Measurements from ENCODE around the gene SKIC8.

The SKIC8 gene

DNA sequence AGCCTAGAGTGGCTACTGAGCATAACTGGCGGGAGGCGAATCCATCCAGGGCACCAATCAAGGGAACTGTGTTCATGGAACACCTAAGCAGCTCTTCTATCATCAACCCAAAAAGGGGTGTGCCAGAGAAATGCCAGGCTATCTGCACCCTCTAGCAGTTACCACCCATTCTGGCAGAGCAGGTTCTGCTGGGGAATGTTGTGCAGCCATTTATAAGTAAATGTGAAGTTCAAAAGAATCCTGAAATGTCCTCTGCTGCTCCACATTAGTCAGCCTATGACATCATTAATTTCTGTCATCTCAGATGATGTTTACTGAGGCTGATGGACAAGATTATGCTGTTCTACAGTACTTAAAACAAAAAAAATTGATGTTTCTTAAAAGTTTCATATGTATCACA lies 7.7 kb downstream of the SKIC8 start:
- no peaks in the 10 kb centered on the region for H3K4me1 ChIP-seq (ENCODE audit: control insufficient read depth in 2 of 2, insufficient read depth in 1 of 2, low read depth in 1 of 2, low read length in 2 of 2)
- no peak overlapping the region for H2BK120ac ChIP-seq (ENCODE audit: low read depth, low read length)
- no peak overlapping the region for H2BK5ac ChIP-seq (ENCODE audit: low read length)
- H2AFZ ChIP-seq (ENCODE audit: low read length), result no peak overlapping the region
- no peak overlapping the region for H3K18ac ChIP-seq (ENCODE audit: low read length)
- no peaks in the 10 kb centered on the region for H3K27me3 ChIP-seq (ENCODE audit: control insufficient read depth in 3 of 3, insufficient read depth in 3 of 3, low read depth in 1 of 3, low read length in 3 of 3)
- H3K9me3 ChIP-seq (replicated peaks in 1 of 2; ENCODE audit: control insufficient read depth in 2 of 2, insufficient read depth in 1 of 2, low read depth in 1 of 2, low read length in 2 of 2), result peaks cover 0 to 2% of the 10 kb centered on the region in 2 donors
- no peak overlapping the region for H3K27ac ChIP-seq (replicated peaks; ENCODE audit: low read length)
- H2BK15ac ChIP-seq (ENCODE audit: low read length), result no peak overlapping the region
- H3K14ac ChIP-seq (ENCODE audit: low read length), result no peak overlapping the region
- H3K79me1 ChIP-seq (ENCODE audit: low read depth, low read length), result no peaks in the 10 kb centered on the region
- peaks cover 9 to 75% of the 10 kb centered on the region in 2 donors for H3K36me3 ChIP-seq (replicated peaks in 1 of 2; ENCODE audit: control insufficient read depth in 2 of 2, insufficient read depth in 2 of 2, low read length in 2 of 2)
- no peak overlapping the region for H4K8ac ChIP-seq (ENCODE audit: low read depth, low read length)
- no peak overlapping the region for H4K91ac ChIP-seq (ENCODE audit: low read depth, low read length, poor library complexity)
- no peak overlapping the region for H3K4ac ChIP-seq (ENCODE audit: low read length)
- no peak overlapping the region for H3K4me2 ChIP-seq (ENCODE audit: insufficient read depth, low read length, poor library complexity, severe bottlenecking)
- H2AK5ac ChIP-seq (ENCODE audit: low read depth, low read length), result no peak overlapping the region
- no CpG with 5 or more reads among the region's 2 CpGs for whole genome bisulfite sequencing, 2 donors (ENCODE audit: extremely low coverage in 2 of 2, insufficient read length in 2 of 2, insufficient replicate concordance in 1 of 2)
- no peak for DNase-seq (ENCODE audit: low spot score)
- no peak overlapping the region for H3K23ac ChIP-seq (ENCODE audit: low read depth, low read length, poor library complexity)
- H2BK12ac ChIP-seq (ENCODE audit: low read length), result no peak overlapping the region
- no peak overlapping the region for H3K4me3 ChIP-seq (ENCODE audit: low read length in 2 of 2)
- H3K9ac ChIP-seq (ENCODE audit: low read depth, low read length, poor library complexity), result no peak overlapping the region

DNA sequence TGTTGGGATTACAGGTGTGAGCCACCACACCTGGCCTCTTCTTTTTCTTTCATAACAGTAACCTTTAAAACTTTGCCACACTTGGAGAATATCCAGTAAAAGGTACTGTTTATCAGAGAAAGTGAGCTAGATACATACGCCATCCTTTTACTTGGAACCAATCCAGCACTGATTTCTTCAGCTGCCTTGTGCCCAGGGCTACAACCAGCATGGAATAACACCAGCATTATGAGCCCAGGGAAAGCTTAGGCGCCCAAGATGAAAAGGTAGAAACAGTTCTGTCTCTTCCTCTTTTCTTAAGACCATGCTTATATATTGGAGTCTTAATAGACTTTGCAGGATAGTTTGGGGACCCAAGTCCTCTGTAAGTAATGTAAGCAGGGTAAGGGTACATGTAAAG lies 8.4 kb downstream of the SKIC8 start:
- no peak overlapping the region for H2BK5ac ChIP-seq (ENCODE audit: low read length)
- H3K14ac ChIP-seq (ENCODE audit: low read length), result no peak overlapping the region
- no peak for DNase-seq (ENCODE audit: low spot score)
- H2AFZ ChIP-seq (ENCODE audit: low read length), result no peak overlapping the region
- H3K18ac ChIP-seq (ENCODE audit: low read length), result no peak overlapping the region
- H3K4me3 ChIP-seq (ENCODE audit: low read length in 2 of 2), result no peak overlapping the region
- peaks cover 0 to 2% of the 10 kb centered on the region in 2 donors for H3K9me3 ChIP-seq (replicated peaks in 1 of 2; ENCODE audit: control insufficient read depth in 2 of 2, insufficient read depth in 1 of 2, low read depth in 1 of 2, low read length in 2 of 2)
- no peak overlapping the region for H3K23ac ChIP-seq (ENCODE audit: low read depth, low read length, poor library complexity)
- H2BK12ac ChIP-seq (ENCODE audit: low read length), result no peak overlapping the region
- H3K4me1 ChIP-seq (ENCODE audit: control insufficient read depth in 2 of 2, insufficient read depth in 1 of 2, low read depth in 1 of 2, low read length in 2 of 2), result no peaks in the 10 kb centered on the region
- WGBS, 2 donors (ENCODE audit: extremely low coverage in 2 of 2, insufficient read length in 2 of 2, insufficient replicate concordance in 1 of 2), result no CpG with 5 or more reads among the region's 2 CpGs
- H3K4me2 ChIP-seq (ENCODE audit: insufficient read depth, low read length, poor library complexity, severe bottlenecking), result no peak overlapping the region
- H3K4ac ChIP-seq (ENCODE audit: low read length), result no peak overlapping the region
- no peak overlapping the region for H2BK120ac ChIP-seq (ENCODE audit: low read depth, low read length)
- no peak overlapping the region for H4K8ac ChIP-seq (ENCODE audit: low read depth, low read length)
- no peak overlapping the region for H2BK15ac ChIP-seq (ENCODE audit: low read length)
- no peak overlapping the region for H3K9ac ChIP-seq (ENCODE audit: low read depth, low read length, poor library complexity)
- peaks cover 12 to 82% of the 10 kb centered on the region in 2 donors for H3K36me3 ChIP-seq (replicated peaks in 1 of 2; ENCODE audit: control insufficient read depth in 2 of 2, insufficient read depth in 2 of 2, low read length in 2 of 2)
- H3K27me3 ChIP-seq (ENCODE audit: control insufficient read depth in 3 of 3, insufficient read depth in 3 of 3, low read depth in 1 of 3, low read length in 3 of 3), result no peaks in the 10 kb centered on the region
- H4K91ac ChIP-seq (ENCODE audit: low read depth, low read length, poor library complexity), result no peak overlapping the region
- H3K79me1 ChIP-seq (ENCODE audit: low read depth, low read length), result no peaks in the 10 kb centered on the region
- H2AK5ac ChIP-seq (ENCODE audit: low read depth, low read length), result no peak overlapping the region
- no peak overlapping the region for H3K27ac ChIP-seq (replicated peaks; ENCODE audit: low read length)

DNA sequence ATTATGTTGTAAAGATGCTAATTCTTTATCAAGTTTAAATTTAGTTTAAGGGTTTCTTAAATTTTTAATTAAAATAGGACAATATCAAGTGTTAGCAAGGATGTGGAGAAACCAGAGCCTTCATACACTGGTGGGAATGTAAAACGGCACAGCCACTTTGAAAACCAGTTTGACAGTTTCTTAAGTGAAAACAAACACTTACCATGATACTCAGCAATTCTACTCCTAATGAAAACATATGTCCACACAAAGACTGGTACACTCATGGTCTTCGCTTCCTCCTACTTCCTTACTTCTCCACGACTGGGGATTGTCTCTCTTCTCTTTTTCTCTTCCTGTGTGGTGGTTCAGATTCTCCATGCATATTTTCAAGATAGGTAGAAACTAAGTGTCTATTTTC lies 9.2 kb downstream of the SKIC8 start:
- Histone ChIP-seq H3K27me3 (ENCODE audit: control insufficient read depth in 3 of 3, insufficient read depth in 3 of 3, low read depth in 1 of 3, low read length in 3 of 3) (no peaks in the 10 kb centered on the region), H2BK12ac (ENCODE audit: low read length) (no peak overlapping the region), H3K27ac (replicated peaks; ENCODE audit: low read length) (no peak overlapping the region), H3K4ac (ENCODE audit: low read length) (no peak overlapping the region), H3K23ac (ENCODE audit: low read depth, low read length, poor library complexity) (no peak overlapping the region), H3K18ac (ENCODE audit: low read length) (no peak overlapping the region), H4K8ac (ENCODE audit: low read depth, low read length) (no peak overlapping the region), H3K4me2 (ENCODE audit: insufficient read depth, low read length, poor library complexity, severe bottlenecking) (no peak overlapping the region), H3K9ac (ENCODE audit: low read depth, low read length, poor library complexity) (no peak overlapping the region), H4K91ac (ENCODE audit: low read depth, low read length, poor library complexity) (no peak overlapping the region), H3K36me3 (replicated peaks in 1 of 2; ENCODE audit: control insufficient read depth in 2 of 2, insufficient read depth in 2 of 2, low read length in 2 of 2) (peaks cover 12 to 87% of the 10 kb centered on the region in 2 donors), H3K79me1 (ENCODE audit: low read depth, low read length) (no peaks in the 10 kb centered on the region), H2BK5ac (ENCODE audit: low read length) (no peak overlapping the region), H2AK5ac (ENCODE audit: low read depth, low read length) (no peak overlapping the region), H2AFZ (ENCODE audit: low read length) (no peak overlapping the region), H3K14ac (ENCODE audit: low read length) (no peak overlapping the region), H2BK15ac (ENCODE audit: low read length) (no peak overlapping the region), H3K4me3 (ENCODE audit: low read length in 2 of 2) (no peak overlapping the region), H3K9me3 (replicated peaks in 1 of 2; ENCODE audit: control insufficient read depth in 2 of 2, insufficient read depth in 1 of 2, low read depth in 1 of 2, low read length in 2 of 2) (peaks cover 0 to 2% of the 10 kb centered on the region in 2 donors), H3K4me1 (ENCODE audit: control insufficient read depth in 2 of 2, insufficient read depth in 1 of 2, low read depth in 1 of 2, low read length in 2 of 2) (no peaks in the 10 kb centered on the region), H2BK120ac (ENCODE audit: low read depth, low read length) (no peak overlapping the region)
- no peak for DNase-seq (ENCODE audit: low spot score)
- no CpG with 5 or more reads among the region's 3 CpGs for WGBS, 2 donors (ENCODE audit: extremely low coverage in 2 of 2, insufficient read length in 2 of 2, insufficient replicate concordance in 1 of 2)

DNA sequence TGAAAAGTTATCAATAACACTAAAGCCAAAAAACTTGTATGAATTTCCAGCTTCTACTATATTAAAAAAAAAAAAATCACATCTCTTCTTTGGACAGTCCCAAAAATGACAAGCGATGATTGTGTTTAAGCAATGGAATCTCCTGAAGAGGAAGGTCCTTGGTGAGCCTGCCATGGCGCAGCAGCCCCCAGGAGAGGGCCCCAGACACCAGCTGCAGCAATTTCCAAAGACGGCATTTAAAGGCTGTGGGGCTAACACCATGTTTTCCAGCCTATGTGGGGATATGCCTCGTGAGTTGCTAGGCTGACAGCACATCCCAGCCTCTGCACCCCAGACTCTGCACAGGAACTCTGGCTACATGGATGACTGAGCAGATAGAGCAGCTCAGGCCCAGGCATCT lies 14.7 kb downstream of the SKIC8 start:
- no peak overlapping the region for H3K4me2 ChIP-seq (ENCODE audit: insufficient read depth, low read length, poor library complexity, severe bottlenecking)
- H3K9ac ChIP-seq (ENCODE audit: low read depth, low read length, poor library complexity), result no peak overlapping the region
- H3K36me3 ChIP-seq (replicated peaks in 1 of 2; ENCODE audit: control insufficient read depth in 2 of 2, insufficient read depth in 2 of 2, low read length in 2 of 2), result peaks cover 15 to 91% of the 10 kb centered on the region in 2 donors
- H2AFZ ChIP-seq (ENCODE audit: low read length), result no peak overlapping the region
- H3K4me1 ChIP-seq (ENCODE audit: control insufficient read depth in 2 of 2, insufficient read depth in 1 of 2, low read depth in 1 of 2, low read length in 2 of 2), result no peaks in the 10 kb centered on the region
- no peak overlapping the region for H2BK15ac ChIP-seq (ENCODE audit: low read length)
- no peaks in the 10 kb centered on the region for H3K27me3 ChIP-seq (ENCODE audit: control insufficient read depth in 3 of 3, insufficient read depth in 3 of 3, low read depth in 1 of 3, low read length in 3 of 3)
- H3K4me3 ChIP-seq (ENCODE audit: low read length in 2 of 2), result no peak overlapping the region
- no peak overlapping the region for H3K23ac ChIP-seq (ENCODE audit: low read depth, low read length, poor library complexity)
- H4K8ac ChIP-seq (ENCODE audit: low read depth, low read length), result no peak overlapping the region
- WGBS, 2 donors (ENCODE audit: extremely low coverage in 2 of 2, insufficient read length in 2 of 2, insufficient replicate concordance in 1 of 2), result no CpG with 5 or more reads among the region's 4 CpGs
- H3K14ac ChIP-seq (ENCODE audit: low read length), result no peak overlapping the region
- no peak overlapping the region for H2AK5ac ChIP-seq (ENCODE audit: low read depth, low read length)
- no peak for DNase-seq (ENCODE audit: low spot score)
- peaks cover 0 to 2% of the 10 kb centered on the region in 2 donors for H3K9me3 ChIP-seq (replicated peaks in 1 of 2; ENCODE audit: control insufficient read depth in 2 of 2, insufficient read depth in 1 of 2, low read depth in 1 of 2, low read length in 2 of 2)
- no peak overlapping the region for H3K27ac ChIP-seq (replicated peaks; ENCODE audit: low read length)
- no peaks in the 10 kb centered on the region for H3K79me1 ChIP-seq (ENCODE audit: low read depth, low read length)
- H2BK120ac ChIP-seq (ENCODE audit: low read depth, low read length), result no peak overlapping the region
- no peak overlapping the region for H3K18ac ChIP-seq (ENCODE audit: low read length)
- no peak overlapping the region for H2BK5ac ChIP-seq (ENCODE audit: low read length)
- no peak overlapping the region for H3K4ac ChIP-seq (ENCODE audit: low read length)
- no peak overlapping the region for H4K91ac ChIP-seq (ENCODE audit: low read depth, low read length, poor library complexity)
- H2BK12ac ChIP-seq (ENCODE audit: low read length), result no peak overlapping the region

Measured in neuronal stem cell (in vitro differentiated cells).